ENCODE results near the gene HILPDA. TPM values are rescaled to one million over a fixed set of nuclear protein-coding genes. Genes with fewer than 3 reads are reported as not detected.
A peak's percentile ranks its signal among the peaks of the same experiment; 100 is the strongest.

The HILPDA gene
- 51.5 TPM for polyA plus RNA-seq (2013, experiment 1 of 4)
- polyA plus RNA-seq (2013, experiment 2 of 4): 53.1 TPM
- polyA plus RNA-seq (2013, experiment 3 of 4): 50.6 TPM
- polyA plus RNA-seq (2013, experiment 4 of 4): 51.4 TPM

- Histone ChIP-seq H3K4me1 (ENCODE audit: control insufficient read depth, insufficient read depth, low read length) (peaks cover 25% of the 10 kb centered on the region), H3K4me3 (ENCODE audit: insufficient read depth, low read depth, low read length) (peak within 1 kb of the TSS; percentile 96), H3K27ac (ENCODE audit: insufficient read depth, low read depth, low read length, poor library complexity, severe bottlenecking) (peak within 1 kb of the TSS; percentile 90), H3K36me3 (ENCODE audit: control insufficient read depth, insufficient read depth, low read length) (peaks cover 6% of the 10 kb centered on the region), H3K9me3 (ENCODE audit: control insufficient read depth, low read length) (no peaks in the 10 kb centered on the region), H3K27me3 (ENCODE audit: control insufficient read depth, insufficient read depth, low read length, poor library complexity, severe bottlenecking) (no peaks in the 10 kb centered on the region)
- 1% methylated on average over 64 of the region's 64 CpGs for WGBS, 2 experiments
Observed at GRCh38 chr7:128455543-128456254, at the start of gene HILPDA. HILPDA (plus strand) TSS chr7:128455878; CDS start chr7:128457269, 1,391 bp downstream.

- H3K9me3 ChIP-seq (ENCODE audit: control insufficient read depth, low read length): no peaks in the 10 kb centered on the region
- H3K36me3 ChIP-seq (ENCODE audit: control insufficient read depth, insufficient read depth, low read length): no peaks in the 10 kb centered on the region
- WGBS, 2 experiments: 38% methylated on average over 16 of the region's 17 CpGs
- H3K4me1 ChIP-seq (ENCODE audit: control insufficient read depth, insufficient read depth, low read length): peaks cover 43% of the 10 kb centered on the region
- H3K27me3 ChIP-seq (ENCODE audit: control insufficient read depth, insufficient read depth, low read length, poor library complexity, severe bottlenecking): peaks cover 71% of the 10 kb centered on the region
- no peak overlapping the region for H3K4me3 ChIP-seq (ENCODE audit: insufficient read depth, low read depth, low read length)
- no peak overlapping the region for H3K27ac ChIP-seq (ENCODE audit: insufficient read depth, low read depth, low read length, poor library complexity, severe bottlenecking)
Observed at GRCh38 chr7:128406314-128407232, 49.1 kb upstream of the HILPDA start.

- Histone ChIP-seq H3K4me3 (ENCODE audit: insufficient read depth, low read depth, low read length) (no peak overlapping the region), H3K27me3 (ENCODE audit: control insufficient read depth, insufficient read depth, low read length, poor library complexity, severe bottlenecking) (peaks cover 77% of the 10 kb centered on the region), H3K4me1 (ENCODE audit: control insufficient read depth, insufficient read depth, low read length) (peaks cover 43% of the 10 kb centered on the region), H3K36me3 (ENCODE audit: control insufficient read depth, insufficient read depth, low read length) (no peaks in the 10 kb centered on the region), H3K27ac (ENCODE audit: insufficient read depth, low read depth, low read length, poor library complexity, severe bottlenecking) (no peak overlapping the region), H3K9me3 (ENCODE audit: control insufficient read depth, low read length) (no peaks in the 10 kb centered on the region)
- 79% methylated on average over 7 of the region's 7 CpGs for WGBS, 2 experiments
Observed at GRCh38 chr7:128407233-128407589, 48.5 kb upstream of the HILPDA start.

- Histone ChIP-seq H3K4me1 (ENCODE audit: control insufficient read depth, insufficient read depth, low read length) (peaks cover 43% of the 10 kb centered on the region), H3K9me3 (ENCODE audit: control insufficient read depth, low read length) (no peaks in the 10 kb centered on the region), H3K27me3 (ENCODE audit: control insufficient read depth, insufficient read depth, low read length, poor library complexity, severe bottlenecking) (peaks cover 83% of the 10 kb centered on the region), H3K4me3 (ENCODE audit: insufficient read depth, low read depth, low read length) (peak overlapping the region; percentile 10), H3K27ac (ENCODE audit: insufficient read depth, low read depth, low read length, poor library complexity, severe bottlenecking) (peak overlapping the region; percentile 86), H3K36me3 (ENCODE audit: control insufficient read depth, insufficient read depth, low read length) (no peaks in the 10 kb centered on the region)
- WGBS, 2 experiments: 44 to 49% methylated on average over 11 of the region's 11 CpGs
Observed at GRCh38 chr7:128407751-128408708, 47.6 kb upstream of the HILPDA start.

GRCh38 chr7:128408709-128409595, 46.7 kb upstream of the HILPDA start:
- 6 to 10% methylated on average over 25 of the region's 25 CpGs for WGBS, 2 experiments
- Histone ChIP-seq H3K9me3 (ENCODE audit: control insufficient read depth, low read length) (no peaks in the 10 kb centered on the region), H3K36me3 (ENCODE audit: control insufficient read depth, insufficient read depth, low read length) (no peaks in the 10 kb centered on the region), H3K27me3 (ENCODE audit: control insufficient read depth, insufficient read depth, low read length, poor library complexity, severe bottlenecking) (peaks cover 91% of the 10 kb centered on the region), H3K4me3 (ENCODE audit: insufficient read depth, low read depth, low read length) (peak overlapping the region; percentile 61), H3K27ac (ENCODE audit: insufficient read depth, low read depth, low read length, poor library complexity, severe bottlenecking) (peak overlapping the region; percentile 86), H3K4me1 (ENCODE audit: control insufficient read depth, insufficient read depth, low read length) (peaks cover 40% of the 10 kb centered on the region)

GRCh38 chr7:128409596-128410450, 45.9 kb upstream of the HILPDA start, which contains the start of gene IMPDH1:
IMPDH1 (minus strand) TSS chr7:128409982; CDS start chr7:128409901, 81 bp downstream.
- Histone ChIP-seq H3K27me3 (ENCODE audit: control insufficient read depth, insufficient read depth, low read length, poor library complexity, severe bottlenecking) (peaks cover 84% of the 10 kb centered on the region), H3K4me3 (ENCODE audit: insufficient read depth, low read depth, low read length) (peak within 1 kb of the TSS; percentile 61), H3K27ac (ENCODE audit: insufficient read depth, low read depth, low read length, poor library complexity, severe bottlenecking) (peak within 1 kb of the TSS; percentile 86), H3K9me3 (ENCODE audit: control insufficient read depth, low read length) (no peaks in the 10 kb centered on the region), H3K36me3 (ENCODE audit: control insufficient read depth, insufficient read depth, low read length) (no peaks in the 10 kb centered on the region), H3K4me1 (ENCODE audit: control insufficient read depth, insufficient read depth, low read length) (peaks cover 32% of the 10 kb centered on the region)
- 0% methylated on average over 87 of the region's 87 CpGs for WGBS, 2 experiments

- WGBS, 2 experiments: 13 to 15% methylated on average over 6 of the region's 6 CpGs
- H3K9me3 ChIP-seq (ENCODE audit: control insufficient read depth, low read length): no peaks in the 10 kb centered on the region
- no peak overlapping the region for H3K27ac ChIP-seq (ENCODE audit: insufficient read depth, low read depth, low read length, poor library complexity, severe bottlenecking)
- H3K36me3 ChIP-seq (ENCODE audit: control insufficient read depth, insufficient read depth, low read length): no peaks in the 10 kb centered on the region
- H3K4me1 ChIP-seq (ENCODE audit: control insufficient read depth, insufficient read depth, low read length): peaks cover 27% of the 10 kb centered on the region
- H3K4me3 ChIP-seq (ENCODE audit: insufficient read depth, low read depth, low read length): peak overlapping the region; percentile 61
- peaks cover 78% of the 10 kb centered on the region for H3K27me3 ChIP-seq (ENCODE audit: control insufficient read depth, insufficient read depth, low read length, poor library complexity, severe bottlenecking)
Observed at GRCh38 chr7:128410451-128410753, 45.3 kb upstream of the HILPDA start.

- Histone ChIP-seq H3K9me3 (ENCODE audit: control insufficient read depth, low read length) (no peaks in the 10 kb centered on the region), H3K27ac (ENCODE audit: insufficient read depth, low read depth, low read length, poor library complexity, severe bottlenecking) (no peak overlapping the region), H3K36me3 (ENCODE audit: control insufficient read depth, insufficient read depth, low read length) (no peaks in the 10 kb centered on the region), H3K4me1 (ENCODE audit: control insufficient read depth, insufficient read depth, low read length) (no peaks in the 10 kb centered on the region), H3K27me3 (ENCODE audit: control insufficient read depth, insufficient read depth, low read length, poor library complexity, severe bottlenecking) (peaks cover 39% of the 10 kb centered on the region), H3K4me3 (ENCODE audit: insufficient read depth, low read depth, low read length) (no peak overlapping the region)
- 99% methylated on average over 3 to 4 of the region's 4 CpGs for WGBS, 2 experiments
Observed at GRCh38 chr7:128415217-128415785, 40.4 kb upstream of the HILPDA start.

Measured in ectodermal cell (in vitro differentiated cells).